HG03135 (cell line): ENCODE data around the gene ABCC1.
"Not testable (repeated sequence)": the region's sequence is repeated elsewhere in the genome, so short reads cannot be mapped to it uniquely, and the experiment has no call there.

Experiments used
- ATAC-seq: cut with Tn5 transposase; IDR thresholded peaks from one replicate; pipeline ENCODE4 v1.9.1; 2021; ENCODE audit warnings: mild to moderate bottlenecking, moderate library complexity; ENCODE audit not compliant: unreplicated experiment

Gene ABCC1

DNA sequence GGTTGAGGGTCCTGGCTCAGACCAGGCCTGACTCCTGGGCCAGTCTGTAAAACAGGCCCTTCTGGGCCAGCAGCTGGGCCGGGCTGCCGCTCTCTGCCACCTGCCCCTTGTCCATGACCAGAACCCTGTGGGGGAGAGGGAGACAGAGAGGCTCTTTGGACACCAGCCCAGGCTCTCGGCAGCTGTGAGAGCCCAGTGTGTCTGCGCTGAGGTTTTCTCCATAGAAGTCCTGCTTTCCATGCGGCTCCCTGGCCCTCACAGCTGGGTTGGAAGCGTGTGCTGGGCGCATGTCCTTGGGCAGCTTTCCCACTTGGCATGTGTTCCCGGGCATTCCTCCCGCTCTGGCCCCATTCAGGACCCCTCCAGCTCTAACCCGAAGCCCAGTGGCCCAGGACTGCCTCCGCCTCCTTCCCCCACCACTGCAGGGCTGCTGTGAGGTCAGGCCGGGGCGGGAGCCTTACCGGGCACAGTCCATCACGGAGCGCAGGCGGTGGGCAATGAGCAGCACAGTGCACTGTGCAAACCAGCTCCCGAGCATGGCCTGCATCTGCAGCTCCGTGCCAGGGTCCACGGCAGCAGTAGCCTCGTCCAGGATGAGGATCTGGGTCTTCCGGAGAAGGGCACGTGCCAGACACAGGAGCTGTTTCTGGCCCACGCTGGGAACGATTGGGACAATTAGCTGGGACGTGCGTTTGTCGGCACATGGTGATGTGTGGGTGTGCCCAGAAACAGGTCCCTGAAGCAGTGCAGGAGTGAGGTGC is 200.9 kb downstream of the ABCC1 start:
- no peak for ATAC-seq

DNA sequence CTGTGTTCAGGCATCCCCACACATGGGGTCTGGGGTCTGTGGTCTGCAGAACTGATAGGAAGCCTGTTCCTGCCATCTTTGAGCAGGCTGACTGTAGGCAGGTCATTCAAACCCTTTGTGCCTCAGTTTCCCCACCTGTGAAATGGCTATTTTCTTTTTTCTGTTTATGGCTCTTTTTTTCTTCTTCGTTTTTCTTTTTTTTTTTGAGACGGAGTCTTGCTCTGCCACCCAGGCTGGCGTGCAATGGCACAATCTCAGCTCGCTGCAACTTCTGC is 201.4 kb downstream of the ABCC1 start:
- no peak for ATAC-seq

DNA sequence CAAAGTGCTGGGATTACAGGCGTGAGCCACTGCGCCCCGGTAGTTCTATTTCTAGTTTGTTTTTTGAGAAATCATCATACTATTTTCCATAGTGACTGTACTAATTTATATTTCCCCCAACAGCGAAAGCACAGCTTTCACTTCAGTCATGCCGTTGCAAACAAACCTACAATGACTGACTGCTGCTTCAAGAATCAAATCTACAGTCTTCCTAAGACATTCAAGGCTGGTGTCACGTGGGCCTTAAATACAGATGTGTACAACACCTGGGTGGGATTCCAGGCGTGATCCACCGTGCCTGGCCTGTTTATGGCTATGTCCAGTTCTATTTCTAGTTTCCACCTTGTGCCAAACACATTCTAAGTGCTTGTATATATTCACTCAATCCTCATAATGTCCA is 201.9 kb downstream of the ABCC1 start:
- ATAC-seq = no peak

DNA sequence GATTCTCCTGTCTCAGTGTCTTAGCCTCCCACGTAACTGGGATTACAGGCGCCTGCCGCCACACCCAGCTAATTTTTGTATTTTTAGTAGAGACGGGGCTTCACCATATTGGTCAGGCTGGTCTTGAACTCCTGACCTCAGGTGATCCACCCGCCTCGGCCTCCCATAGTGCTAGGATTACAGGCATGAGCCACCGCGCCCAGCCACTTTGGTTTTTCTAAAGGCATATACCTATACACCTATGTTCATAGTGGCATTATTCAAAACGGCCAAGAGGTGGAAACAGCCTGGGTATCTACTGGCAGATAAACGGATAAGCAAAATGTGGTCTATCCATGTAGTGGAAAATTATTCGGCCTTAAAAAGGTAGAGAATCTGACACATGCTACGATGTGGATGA is 203.6 kb downstream of the ABCC1 start:
- ATAC-seq = not testable (repeated sequence)

DNA sequence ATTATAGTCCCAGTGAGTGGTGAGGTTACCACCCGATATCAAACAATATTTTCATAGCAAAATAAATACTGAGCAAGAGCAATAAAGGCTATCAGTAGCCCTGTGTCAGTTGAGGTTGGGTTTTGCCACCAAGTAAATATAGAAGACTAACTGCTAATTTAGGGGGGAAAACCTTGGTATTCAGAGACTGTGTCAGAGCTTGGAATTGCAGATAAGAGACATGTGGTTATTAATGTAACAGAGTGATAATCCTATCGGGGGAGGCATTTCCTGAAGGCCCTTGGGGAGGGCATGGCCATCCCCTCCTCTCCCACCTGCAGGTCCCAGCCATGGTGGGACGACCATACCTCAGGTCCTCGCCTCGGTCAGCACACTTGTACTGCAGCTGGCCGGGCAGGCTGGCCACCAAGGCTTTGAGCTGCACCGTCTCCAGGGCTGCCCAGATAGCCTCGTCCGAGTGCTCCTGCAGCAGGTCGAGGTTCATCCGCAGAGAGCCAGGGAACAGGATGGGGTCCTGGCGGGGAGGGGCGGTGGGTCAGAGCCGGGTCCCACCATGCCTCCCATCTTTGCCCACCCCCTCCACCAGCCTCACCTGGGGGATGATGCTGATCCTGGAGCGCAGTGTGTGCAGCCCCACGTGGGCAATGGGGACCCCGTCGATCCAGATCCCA is 205.0 kb downstream of the ABCC1 start:
- ATAC-seq = no peak

DNA sequence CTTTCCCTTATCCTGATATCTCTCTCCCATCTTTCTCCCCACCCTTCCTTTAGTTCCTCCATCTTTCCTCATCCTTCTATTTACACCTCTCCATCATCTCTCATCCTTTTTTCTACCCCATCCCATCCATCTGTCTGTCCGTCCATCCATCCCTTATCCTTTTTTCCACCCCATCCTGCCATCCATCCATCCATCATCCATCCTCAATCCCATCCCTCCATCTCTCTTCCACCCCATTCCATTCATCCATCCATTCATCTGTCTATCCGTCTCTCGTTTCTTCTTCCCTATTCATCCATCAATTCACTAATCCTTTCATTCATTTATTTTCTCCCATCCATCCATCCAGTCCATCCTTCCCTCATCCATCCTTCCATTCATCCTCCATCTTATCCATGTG is 205.8 kb downstream of the ABCC1 start:
- no peak for ATAC-seq

DNA sequence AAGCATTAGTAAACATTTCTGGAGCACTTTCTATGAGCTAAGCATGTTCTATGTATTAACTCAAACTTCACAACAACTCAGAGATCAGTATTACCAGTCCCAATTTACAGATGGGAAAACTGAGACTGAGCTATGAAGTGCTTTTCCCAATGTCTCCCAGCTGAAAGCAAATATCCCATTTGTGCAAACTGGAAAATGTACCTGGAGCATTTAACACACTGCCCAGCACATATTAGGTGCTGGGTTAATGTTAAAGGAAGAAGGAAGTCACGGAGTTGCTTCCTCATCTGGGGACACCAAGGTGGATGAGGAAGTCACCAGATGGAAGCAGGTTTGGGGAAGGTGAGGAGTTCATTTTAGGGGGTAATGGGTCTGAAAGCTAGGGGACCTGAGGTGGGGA is 207.8 kb downstream of the ABCC1 start:
- ATAC-seq = no peak

DNA sequence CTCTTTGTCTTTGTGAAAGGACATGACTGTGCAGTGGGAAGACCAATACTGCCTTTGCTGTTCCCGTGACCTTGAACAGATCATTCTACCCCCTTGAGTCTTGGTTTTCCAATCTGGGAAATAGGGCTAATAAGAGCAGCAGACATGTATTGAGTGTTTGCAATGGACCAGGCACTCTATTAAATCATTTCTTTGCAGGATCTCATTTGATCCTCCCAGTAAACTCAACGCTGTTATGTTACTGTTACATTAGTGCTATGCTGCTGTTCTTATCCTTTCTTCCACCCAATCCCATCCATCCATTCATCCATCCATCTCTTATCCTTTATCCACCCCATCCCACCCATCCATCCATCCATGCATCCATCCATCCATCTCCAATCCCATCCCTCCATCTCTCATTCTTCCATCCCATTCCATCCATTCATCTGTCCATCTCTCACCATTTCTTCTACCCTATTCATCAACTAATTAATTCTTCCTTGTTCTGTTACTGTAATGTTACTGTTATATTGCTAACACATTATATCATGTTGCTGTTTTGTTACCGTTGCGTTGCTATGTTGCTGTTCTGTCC is 208.8 kb downstream of the ABCC1 start:
- ATAC-seq = no peak

DNA sequence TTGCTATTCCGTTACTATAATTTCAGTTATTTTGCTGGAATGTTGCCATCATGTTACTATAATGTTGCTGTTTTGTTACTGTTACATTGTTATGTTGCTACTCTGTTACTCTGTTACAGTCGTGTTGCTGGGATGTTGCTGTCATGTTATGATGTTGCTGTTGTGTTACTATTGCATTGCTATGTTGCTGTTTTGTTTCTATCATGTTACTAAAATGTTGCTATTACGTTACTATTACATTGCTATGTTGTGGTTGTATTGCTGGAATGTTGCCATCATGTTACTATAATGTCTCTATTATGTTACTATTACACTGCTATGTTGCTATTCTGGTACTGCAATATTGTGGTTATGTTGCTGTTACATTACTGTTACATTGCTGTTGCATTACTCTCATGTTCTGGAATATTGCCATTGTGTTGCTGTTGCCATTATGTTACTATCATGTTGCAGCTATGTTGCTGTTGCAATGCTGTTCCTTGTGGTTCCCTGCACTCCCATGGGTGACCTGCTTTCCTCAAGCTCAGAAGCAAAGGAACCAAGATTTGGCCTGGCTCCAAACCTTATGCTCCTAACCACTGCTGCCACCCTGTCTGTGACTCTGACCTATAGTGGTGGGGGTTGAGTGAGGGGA is 209.4 kb downstream of the ABCC1 start:
- no peak for ATAC-seq

DNA sequence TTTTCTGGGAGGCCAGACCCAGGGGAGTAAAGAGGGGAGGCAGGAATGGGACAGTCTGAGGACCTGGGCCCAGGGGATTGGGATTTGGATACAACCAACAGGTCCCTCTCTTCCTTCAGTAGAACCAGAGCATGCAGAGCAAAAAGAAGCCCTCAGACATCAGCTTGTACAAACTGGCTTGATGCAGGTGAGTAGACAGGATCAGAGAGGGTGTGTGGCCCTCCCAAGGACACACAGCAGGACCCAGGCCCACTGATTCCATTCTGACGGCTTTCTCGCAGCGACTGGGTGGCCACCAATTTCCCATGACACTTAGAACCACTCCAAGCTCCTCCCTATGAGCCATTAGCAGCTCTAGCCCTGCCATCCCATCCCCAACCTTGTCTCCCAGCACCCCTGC is 210.2 kb downstream of the ABCC1 start:
- no peak for ATAC-seq

DNA sequence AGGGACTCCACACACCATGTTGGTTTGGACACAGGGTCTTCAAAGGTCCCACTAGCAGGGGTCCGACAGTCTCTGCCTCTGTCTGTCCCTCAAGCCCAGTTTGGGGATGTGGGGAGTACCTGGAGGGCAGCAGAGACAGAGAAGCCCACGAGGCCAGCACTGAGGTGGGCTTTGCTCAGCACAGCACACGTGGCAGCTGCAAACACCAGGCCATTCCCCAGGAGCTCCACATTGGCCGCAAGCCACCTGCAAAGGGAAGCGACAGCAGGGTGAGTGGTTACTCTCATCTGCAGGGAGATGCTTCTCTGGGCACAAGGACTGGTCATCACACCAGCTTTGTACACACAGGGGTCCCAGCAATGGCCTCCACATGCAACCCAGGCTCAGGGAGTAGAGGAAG is 211.9 kb downstream of the ABCC1 start:
- no peak for ATAC-seq

DNA sequence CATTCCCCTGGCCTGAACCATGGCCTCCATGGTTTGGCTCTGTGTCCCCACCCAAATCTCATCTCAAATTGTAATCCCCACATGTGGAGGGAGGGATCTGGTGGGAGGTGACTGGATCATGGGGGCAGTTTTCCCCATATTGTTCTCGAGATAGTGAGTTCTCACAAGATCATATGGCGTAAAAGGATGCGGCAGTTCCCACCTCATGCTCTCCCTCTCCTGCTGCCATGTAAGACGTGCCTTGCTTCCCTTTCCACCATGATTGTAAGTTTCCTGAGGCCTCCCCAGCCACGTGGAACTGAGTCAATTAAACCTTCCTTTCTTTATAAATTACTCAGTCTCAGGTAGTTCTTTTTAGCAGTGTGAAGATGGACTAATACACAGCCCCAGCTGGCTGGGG is 212.4 kb downstream of the ABCC1 start:
- ATAC-seq = not testable (repeated sequence)

DNA sequence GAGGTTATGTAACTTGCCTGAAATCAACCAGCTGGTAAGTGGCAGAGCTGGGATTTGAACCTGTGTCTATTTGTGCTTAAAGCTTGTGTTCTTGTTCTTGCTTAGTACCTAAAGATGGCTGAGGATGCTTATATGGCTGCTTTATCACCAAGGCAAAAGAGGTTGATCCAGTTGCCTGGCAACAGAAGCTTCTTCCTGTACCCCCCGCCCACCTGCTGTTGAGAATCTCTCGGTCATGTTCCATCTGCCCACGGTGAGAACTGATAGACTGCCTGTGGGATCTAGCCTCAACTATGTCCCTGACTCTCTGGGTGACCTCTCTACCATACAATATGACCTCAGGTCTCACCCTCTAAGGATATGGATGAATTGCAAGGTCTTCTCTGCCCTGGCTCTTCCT is 213.2 kb downstream of the ABCC1 start:
- no peak for ATAC-seq

DNA sequence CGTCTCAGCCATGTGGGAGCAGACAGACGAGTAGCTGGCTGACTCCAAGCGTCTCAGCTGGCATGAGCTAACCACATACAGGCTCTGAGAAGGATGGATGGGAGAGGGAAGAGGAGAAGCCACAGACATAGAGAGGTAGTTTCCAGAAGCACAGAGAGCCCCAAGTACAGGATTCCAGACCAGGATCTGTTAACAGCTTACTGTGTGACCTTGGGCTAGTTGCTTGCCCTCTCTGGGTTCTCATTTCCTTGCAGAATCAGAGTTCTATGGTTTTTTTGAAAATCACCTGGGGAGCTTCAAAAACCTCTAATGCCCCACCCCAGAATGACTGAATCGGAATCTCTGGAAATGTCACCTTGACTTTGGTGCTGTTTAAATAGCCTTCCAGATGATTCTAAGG is 213.7 kb downstream of the ABCC1 start:
- no peak for ATAC-seq

DNA sequence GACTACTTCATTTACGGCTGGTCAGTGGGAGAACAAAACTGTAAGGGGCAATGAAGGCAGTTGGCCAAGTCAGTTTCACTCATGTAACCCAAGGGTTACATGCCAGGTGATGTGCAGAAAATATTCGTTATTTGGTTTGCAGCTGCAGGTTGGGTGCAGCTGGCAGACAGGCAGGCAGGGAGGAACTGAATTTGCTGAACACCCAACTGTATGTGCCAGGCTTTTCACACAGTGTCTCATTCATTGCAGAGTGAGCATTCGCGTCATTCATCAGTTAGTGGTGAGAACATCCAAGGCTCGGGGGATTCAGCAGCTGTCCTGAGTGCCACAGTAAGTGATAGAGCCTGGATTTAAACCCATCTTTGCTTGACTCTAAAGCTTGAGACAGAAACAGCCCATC is 214.2 kb downstream of the ABCC1 start:
- ATAC-seq = no peak

DNA sequence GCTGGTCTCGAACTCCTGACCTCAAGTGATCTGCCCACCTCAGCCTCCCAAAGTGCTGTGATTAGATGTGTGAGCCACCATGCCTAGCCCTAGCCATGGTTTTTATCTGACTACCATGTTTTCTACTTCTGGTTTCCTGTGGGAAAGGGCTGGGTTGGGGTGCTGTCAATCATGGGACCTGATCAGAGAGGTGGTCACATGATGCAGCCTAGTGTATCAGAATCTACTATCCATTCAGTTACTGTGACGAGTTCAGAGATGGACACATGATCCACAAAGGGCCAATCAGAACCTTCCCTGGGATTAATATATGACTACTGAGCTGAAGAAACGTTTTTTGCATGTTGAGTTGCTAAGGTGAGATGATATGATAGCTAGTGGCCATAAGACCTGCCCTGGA is 214.8 kb downstream of the ABCC1 start:
- no peak for ATAC-seq

DNA sequence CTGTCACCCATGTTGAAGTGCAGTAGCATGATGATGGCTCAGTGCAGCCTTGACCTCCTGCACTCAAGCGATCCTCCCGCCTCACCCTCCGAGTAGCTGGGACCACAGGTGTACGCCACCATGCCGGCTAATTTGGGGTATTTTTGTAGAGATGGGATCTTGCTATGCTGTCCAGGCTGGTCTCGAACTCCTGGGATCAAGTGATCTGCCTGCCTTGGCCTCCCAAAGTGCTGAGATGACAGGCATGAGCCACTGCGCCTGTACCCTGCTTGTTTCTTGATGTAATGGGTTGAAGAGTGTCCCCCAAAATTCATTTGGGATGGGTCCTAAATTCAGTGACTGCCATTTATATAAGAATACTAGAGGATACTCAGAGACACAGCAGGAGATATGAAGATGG is 216.7 kb downstream of the ABCC1 start:
- ATAC-seq = no peak

DNA sequence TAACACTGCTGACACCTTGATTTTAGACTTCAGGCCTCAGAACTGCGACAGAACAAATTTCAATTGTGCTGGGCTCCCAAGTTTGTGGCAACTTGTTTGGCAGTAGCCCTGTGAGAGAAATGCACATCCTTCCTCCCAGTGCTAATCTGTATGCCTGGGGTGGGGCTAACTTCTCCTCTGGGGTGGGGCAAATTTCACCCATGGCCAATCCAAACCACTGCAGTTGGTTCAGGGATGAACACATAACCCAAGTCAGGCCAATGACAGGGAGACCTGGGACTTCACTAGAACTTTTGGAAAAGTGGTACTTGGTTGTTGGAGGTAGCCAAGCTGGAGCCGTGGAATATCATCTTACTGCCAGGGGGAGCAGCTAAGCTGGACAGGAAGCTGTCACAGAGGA is 217.5 kb downstream of the ABCC1 start:
- no peak for ATAC-seq

DNA sequence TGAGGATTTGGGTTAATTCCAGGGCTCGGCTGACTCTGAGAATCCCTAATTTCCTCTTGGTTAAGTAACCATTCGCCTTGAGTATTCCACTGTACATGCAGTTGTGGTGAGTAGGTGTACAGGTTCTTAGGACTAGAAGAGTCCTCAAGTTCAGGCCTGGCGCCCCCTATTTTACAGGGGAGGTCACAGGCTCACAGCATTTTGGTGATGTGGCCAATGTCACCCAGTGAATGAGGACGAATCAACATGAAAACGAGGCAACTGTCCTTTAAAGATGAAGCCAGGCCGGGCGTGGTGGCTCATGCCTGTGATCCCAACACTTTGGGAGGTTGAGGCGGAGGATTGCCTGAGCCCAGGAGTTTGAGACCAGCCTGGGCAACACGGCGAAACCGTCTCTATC is 218.5 kb downstream of the ABCC1 start:
- ATAC-seq = no peak

DNA sequence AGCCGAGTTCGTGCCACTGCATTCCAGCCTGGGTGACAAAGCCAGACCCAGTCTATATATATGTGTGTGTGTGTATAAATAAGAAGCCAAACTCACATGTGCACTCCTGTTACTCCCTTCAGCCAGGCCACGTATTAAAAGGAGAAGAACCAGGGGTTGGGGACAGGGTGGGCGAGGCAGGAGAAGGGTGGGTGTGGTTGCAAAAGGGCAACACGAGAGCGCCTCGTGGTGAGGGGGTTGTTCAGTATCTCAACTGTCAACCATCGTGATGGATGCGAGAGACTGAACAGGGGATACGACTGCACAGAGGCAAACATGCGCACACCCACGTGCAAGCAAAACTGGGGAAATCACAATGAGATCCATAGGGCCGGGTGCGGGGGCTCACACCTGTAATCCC is 219.0 kb downstream of the ABCC1 start:
- no peak for ATAC-seq

DNA sequence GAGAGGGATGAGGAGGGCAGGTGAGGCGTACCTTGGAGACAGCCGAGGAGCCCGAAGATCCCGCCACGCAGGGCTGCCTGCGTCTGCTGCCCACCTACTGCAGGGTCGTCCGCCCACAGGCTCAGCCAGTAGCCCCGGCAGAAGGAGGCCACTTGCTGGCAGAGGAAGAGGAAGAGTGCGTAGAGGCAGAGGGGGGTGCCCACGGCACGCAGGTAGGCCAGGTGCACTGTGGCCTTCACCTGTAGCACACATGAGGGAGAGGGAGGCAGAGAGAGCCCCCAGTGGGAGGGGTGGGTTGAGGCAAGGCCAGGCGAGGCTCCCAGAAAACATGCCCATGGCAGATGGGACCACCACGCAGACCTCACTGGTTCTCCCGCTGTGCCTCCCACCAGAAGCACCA is 220.2 kb downstream of the ABCC1 start:
- no peak for ATAC-seq

DNA sequence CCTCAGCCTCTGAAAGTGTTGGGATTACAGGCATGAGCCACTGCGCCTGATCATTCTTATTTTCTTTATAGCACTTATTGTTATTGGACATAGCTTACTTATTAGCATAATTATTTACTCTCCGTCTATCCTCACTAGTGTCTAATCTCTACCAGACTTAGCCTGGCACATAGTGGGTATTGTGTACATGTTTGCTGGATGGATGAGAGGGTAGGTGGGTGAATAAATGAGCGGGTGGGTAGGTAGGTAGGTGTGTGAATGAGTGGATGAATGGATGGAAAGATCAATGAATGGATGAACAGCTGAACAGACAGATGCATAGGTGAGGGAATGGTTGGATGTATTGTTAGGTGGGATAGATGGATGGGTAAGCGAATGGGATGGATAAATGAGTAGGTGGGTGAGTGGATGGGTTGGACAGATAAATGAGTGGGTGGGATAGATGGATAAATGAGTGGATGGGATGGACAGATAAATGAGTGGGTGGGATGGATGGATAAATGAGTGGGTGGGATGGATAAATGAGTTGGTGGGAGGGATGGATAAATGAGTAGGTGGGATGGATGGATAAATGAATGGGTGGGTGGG is 222.0 kb downstream of the ABCC1 start:
- ATAC-seq = no peak
